HG03460 (cell line): Measurements from ENCODE around the gene ENDOU.

Source experiments
- ATAC-seq: cut with Tn5 transposase; IDR thresholded peaks from one replicate; pipeline ENCODE4 v1.9.1; 2021; ENCODE audit not compliant: unreplicated experiment

The ENDOU gene

DNA sequence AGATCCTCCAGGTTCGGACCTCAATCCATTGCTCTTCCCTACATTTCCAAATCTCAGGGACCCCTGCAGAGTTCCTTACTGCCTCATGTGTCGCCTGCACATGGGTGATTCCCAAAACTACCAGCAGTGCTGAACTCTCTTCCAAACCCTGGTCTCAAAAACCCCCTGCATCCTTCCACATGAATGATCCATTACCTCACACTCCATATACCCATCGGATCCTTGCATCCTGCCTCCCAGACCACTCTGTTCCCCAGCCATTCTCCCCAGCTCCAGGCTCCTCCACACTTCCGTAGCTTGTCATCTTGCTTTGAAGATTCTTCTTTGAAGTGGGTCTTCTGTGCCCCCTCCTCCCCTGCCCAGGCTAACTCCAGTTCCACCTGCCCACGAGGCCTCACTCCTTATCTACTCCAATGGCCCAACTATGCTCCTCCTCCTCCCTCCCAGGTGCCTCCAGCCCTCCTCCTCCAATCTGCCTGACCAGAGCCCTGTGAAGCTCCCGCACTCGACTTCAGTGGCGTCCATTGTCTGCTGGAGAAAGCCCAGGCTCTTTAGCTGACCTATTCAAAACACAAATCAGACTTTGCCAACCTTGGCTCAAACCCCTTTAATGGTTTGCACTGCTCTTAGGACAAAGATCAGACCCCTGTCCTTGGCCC, 19.6 kb upstream of the ENDOU start:
- ATAC-seq = no peak

DNA sequence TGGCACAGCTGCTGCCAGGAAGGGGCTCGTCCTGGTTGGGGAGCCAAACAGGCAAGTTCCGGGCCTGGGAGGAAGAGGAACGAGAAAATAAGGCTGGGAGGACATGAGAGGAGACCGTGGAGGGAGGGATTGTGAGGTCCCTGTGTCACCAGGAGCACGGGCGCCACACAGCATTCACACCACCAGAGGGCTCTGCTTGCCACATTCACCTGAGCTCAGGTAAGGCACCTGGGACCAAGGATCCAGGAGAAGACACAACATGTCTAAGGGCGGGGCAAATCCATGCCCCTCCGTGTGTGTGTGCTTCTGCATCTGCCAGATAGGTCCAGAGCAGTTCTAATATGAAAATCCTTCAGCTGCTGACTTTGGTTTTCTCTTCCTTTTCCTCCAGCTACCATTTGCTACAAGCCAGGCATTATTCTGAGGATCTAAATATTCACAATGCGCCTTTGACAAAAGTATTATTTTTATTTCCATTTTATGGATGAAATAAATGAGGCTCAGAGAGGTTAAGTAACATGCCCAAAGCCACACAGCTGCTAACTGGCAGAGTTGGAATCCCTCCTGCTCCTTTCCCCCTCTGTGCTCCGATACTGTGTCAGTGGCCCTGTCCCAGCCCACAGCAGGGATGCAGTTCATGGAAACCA, 18.8 kb upstream of the ENDOU start:
- ATAC-seq = no peak

DNA sequence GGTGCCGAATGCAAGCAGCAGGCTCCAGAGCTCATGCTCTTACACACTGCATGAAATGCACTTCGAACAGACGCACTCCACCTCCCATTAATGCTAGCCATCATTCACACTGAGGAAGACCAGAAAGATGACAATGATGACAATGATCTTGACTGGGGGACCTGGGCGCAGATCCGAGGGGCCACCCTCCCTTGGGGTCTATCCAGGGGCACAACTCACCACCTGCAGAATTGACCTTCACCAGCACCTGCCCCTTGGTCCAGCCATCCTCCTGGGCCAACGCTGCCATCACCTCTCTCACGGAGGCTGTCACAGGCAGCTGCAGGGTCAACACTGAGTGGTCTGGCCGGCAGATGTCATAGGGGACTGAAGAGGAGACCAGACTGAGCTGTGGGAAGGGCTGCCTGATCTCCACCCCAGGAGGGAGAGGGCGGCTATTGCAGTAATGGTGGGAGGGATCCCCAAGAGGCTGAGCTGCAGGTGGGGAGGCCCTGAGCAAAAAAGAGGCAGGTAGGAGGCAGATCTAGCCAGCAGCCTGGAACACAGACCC, 18.1 kb upstream of the ENDOU start:
- ATAC-seq = no peak

DNA sequence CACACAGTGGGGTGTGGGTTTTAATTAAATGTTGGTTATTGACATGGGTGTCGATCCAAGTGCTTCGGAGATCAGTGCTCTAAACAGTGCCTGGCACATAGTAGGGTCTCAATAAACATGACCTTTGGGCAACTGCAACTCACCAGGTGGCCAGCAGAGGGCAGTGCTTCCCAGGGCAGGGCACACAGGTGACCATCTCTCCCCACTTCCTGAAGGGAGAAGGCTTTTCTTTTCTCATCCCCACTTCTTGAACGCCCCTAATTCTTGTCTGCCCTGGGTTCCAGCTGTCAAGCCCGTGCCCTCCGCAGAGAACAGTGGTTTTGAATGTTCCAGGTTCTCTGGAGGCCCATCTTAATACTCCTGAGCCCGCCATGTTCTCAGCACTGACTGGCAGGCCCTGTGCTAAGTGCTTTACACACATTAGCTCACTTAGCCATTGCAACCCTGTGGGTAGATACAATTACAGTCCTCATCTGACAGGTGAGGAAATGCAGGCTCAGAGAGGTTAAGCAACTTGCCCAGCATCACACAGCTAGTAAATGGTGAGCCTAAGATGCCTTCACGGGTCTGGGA, 17.0 kb upstream of the ENDOU start:
- ATAC-seq = no peak

DNA sequence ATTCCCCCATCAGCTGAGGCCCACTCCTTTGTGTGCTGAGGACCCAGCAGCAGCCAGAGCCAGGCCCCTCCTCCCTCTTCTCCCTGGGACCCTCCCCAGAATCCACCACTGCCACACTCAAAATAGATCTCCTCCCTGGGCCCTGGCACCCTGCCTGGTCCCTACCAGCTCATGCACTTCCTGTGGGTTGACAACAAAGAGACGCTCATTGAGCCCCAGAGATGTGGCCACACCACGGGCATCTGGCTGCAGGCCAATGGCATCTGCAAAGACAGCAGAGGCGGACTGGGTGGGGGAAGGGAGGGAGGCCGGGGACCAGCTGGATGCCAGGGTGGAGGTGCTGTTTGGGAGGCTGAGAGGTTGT, 16.0 kb upstream of the ENDOU start:
- ATAC-seq = peak; percentile 42

DNA sequence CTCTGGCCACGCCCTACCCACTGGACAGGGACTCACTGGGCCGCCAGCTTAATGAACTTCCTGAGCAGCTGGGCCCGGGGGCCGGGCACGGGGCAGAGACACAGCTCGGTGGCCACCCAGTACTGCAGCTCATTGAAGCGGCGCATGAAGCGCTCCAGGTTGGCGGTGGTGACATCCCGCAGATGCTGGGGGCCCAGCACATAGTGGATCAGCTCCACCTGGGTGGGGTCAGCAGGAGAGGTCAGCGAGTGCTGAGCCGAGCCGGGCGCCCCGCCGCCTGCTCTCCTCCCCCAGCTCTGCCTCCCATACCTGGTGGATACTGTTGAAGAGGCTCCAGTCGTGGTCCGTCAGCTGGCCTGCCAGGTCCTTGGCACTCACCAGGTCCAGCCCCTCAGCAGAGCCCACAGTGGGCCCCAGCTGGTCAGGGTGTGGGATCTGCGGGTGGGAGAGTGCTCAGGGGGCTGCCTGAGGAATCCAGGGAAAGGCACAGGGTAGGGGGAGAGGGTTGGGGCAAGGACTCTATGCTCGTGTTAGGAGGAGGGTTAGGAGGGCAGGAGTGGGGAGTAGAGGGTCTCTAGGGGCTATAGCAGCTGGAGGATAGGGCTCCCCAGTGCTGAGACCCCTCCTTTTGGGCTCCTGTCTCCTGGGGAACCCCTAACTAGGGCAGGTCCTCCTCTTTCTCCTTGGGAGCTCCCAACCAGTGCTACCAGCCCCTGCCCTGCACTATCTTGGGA, 15.5 kb upstream of the ENDOU start:
- peak; percentile 48 for ATAC-seq

DNA sequence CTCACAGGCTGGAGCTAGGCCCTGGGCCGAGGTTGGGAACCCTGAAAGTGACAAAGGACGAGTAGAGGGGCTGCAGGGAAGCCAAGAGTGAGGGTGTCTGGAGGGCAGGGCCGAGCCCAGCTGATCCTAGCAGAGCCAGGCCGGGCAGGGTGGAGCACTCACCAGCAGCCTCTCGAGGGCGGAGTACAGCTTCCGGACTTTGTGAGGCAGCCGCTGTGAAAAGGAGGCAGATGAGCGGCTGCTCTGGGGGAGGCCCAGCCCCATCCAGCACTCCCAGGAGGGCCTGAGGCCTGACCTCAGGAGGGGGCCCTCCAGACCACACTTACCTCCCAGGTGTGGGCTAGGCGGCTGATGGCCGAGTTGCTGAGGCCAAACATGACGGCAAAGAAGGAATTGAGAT, 14.7 kb upstream of the ENDOU start:
- ATAC-seq = peak; percentile 61

DNA sequence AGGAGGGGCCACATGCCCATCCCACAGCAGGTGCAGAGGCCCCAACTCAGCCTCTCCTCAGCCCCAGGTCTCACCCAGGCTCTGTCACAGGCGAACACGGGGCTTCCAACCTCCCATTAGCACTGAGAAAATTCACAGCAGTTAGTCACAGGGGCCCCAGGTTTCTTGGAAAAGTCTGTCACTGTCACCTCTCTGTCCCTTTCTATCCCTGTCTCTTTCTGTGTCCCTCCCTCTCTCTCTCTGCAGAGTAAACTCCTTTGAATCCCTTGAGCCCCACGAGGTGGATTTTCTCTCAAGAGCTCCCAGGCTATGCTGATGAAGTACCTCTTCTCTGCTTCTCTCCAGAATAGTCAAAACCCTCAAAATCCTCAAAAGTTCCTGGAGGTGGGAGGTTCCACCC, 14.0 kb upstream of the ENDOU start:
- no peak for ATAC-seq

DNA sequence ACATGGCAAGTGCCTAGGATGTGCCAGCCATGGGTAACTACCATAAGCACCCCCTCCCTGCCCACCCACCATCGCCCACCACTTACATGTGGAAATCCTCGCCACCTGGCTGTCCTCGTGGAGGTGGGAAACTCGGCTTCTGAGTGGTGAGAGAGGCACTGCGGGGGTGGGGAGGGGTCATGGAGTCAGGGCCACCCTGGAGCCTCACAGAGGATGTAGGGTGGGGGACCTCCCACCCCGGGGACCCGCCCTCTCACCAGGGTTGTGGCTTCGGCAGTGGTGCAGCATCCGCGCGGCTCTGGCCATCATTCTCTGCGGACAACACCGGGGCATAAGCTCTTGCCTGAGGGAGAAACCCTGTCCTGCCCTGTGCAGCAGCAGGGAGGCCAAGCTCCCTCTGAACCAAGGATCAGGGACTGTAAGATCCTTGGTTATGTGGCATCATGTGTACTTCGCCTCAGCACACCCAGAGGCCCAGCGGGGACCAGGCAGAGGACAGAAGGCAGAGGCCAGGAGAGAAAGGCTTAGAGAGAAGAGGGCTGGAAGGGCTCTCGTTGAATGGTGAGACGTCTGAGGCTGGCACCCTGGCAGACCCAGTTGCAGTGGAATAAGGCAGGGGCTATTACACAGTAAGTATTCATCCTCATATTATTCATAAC, 12.8 kb upstream of the ENDOU start:
- no peak for ATAC-seq

DNA sequence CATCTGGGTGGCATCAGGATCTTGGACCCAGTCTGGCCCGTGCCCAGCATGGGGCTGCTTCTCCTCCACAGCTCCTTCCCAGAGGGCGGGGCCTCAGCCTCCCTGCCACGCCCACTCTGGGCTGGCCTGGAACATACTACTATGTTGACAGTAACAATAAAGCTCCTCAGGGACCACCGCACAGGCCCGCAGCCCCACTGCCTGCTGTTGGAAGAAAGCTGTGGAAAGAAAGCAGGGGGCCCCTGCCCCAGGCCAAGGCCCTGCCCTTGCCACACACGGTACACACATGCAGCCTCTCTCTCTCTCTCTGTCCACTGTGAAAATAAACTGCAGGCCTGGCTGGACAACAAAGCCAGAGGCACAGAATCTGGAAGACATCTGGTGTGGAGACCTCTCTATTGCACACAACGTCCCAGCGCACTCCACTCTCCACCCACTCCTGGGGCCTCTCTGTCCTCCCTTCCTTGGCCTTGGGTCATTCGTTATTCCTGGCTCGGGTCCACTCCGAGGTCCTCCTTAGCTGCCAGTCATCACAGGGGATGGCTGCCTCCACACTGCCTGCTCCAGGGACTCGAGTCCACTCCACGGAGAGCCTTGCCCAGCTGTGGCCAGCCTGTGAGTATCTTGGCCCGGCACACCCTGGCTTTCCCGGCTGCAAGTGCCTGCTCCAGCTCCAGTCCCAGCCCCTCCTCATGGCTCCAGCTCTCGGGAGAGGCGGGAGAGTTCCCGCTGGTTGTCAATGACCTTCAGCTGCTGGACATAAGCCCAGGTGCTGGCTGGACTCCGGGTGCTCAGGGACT, 11.8 kb upstream of the ENDOU start:
- ATAC-seq = no peak

DNA sequence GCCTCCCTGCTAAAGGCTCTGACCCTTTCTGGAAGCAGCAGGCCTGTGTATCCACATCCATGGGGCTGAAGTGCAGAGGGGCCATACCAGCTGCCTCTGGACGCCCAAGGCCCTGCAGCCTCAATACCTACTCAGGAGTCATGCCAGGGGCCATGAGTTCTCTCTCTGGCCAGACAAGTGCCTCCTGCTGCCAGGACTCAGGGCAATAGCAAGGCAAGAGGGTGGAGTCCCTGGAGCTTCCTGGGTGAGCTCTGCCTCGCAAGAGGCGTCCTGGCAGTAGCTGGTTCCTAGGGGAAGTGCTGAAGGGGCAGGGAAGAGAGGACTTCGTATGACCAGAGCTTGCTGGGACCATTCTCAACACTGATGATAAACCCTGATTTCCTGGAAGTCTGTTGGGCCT, 10.9 kb upstream of the ENDOU start:
- no peak for ATAC-seq

DNA sequence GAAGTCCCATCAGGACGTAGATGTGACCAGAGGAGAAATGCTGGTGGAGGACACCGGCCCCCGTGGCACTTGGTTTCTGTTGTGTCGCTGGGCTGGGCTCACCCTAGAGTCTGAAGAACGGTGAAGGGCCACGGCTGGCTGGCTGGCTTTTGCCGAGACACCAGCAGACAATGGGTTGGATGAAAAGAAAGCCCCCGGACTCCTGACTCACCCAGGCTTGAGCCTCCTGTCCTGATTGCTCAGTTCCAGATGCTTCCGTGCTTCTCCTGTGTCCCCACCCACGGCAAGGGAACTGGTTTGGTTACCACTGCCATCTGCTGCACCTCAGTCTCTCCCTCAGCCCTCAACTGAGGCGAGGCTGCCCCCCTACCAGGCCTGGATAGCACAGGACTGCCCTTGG, 10.4 kb upstream of the ENDOU start:
- no peak for ATAC-seq

DNA sequence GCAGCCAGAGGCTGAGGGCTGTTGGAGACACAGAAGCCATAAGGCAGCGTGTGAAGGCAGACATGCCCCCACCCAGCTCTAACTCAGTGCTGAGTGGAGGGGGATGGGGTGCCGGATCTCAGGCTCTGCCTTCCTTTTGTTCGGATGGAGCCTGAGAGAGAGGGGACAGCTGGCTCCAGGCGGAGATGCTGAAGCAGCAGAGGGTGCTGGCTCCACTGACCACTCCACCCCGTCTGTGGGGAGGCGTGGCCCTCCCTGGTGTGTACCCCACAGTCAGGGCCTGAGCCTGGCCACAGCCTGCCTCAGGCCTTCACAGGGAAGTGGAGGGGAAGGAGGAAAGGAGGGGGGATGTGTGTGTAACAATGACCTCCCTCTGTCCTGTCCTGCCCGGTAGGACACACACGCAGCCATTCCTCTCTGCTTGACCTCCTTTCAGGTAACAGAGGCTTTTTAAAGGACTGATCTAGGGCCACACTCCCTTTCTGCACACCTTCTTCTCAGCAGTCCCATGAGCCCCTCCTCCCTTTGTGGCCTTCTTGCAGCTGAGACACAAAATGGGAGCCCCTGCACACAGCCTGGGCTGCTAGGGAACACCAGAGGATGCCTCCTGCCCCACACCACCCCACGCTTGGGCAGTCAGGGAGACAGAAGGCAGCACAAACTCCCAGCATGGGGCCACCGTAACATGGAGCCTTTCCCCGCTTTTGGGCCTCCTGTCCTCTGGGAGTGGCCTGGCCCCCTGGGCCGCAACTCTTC, 9.6 kb upstream of the ENDOU start:
- no peak for ATAC-seq

DNA sequence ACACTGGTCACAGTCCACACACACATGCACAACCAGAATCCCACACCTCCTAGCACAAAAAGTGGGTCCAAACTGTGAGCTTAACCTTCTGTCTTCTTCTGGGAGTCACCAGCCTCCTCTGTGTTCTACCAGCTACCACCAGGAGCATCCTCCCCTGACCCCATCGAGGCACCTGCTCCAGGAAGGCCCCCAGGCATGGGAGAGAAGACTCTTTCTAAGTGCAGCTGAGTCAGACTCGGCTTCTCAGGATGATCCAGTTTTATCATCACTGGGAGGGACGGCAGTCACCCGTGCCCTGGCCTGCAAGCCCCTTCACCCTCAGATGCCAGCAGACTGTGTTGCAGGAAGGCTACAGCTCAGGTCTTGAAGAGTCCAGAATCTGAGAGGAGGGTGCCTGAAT, 7.9 kb upstream of the ENDOU start:
- ATAC-seq = no peak

DNA sequence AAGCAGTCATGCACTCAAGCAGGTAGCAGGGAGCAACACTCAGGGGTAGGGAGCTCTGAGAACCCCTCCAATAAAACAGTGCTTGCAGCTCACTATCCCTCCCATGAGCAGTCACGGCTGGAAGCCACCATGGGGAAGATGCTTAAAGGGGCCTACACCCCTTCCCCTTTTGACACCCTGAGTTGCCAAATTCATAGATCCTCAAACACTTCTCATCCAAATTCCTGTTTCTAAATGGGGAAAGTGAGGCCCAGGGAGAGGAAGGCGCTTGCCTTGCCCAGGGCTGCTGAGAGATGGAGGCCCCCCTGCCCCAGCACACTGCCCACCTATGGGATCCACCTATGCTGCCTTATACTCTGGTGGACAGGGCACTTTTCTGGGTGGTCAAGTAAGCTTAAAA, 7.2 kb upstream of the ENDOU start:
- no peak for ATAC-seq

DNA sequence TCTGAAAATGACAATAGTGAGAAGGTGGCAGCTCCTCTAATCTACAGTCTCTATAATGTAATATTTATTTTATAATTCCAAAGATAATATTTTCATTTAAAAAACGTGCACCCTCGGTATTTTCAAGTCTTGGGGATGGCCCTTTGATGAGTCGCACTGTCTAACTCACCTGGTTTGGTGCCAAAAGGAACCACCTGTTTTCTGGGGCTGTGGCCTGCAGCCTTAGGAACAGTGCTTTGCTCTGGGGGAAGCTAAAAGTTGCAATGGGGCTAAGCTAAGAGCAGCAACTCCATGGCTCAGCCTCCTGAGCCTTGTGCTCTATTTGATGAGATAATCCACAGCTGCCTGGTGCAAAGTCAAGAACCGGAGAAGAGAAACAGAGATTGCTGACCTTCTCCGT, 6.4 kb upstream of the ENDOU start:
- ATAC-seq = no peak

DNA sequence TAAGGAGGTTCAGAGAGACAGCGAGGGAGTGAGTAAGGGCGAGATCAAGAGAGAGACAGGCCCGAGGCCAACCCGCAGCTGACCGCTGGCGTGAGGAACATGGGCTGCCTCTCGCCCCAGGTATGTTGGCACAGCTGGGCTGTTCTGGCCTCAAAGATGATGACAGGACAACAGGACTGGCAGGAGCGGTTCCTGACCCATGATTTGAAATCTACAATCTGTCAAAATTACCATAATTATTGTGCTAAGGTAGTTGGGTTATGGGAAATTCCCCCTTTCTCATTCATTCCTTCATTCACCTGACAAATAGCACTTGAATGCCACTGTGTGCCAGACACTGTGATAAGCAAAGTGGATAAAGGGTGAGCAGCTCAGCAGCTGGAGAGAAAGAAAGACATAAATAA, 5.1 kb upstream of the ENDOU start:
- no peak for ATAC-seq

DNA sequence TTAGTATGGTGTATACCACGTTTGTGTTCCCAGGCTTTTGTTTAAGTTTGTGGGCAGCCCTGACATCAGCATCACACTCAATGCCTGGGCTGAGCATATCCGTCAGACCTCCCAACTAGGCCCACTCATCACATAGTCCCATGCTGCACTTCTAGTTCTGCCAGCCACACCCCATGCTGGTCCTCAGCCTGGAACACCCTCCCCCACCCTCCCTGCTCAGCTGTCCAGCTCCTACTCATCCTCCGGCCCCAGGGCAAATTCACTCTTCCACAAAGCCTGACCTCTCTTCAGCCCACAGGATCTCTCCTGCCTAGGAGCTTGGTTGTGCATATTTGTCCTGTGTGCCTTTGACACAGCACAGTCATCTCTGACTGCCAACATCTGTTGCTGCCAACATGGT, 3.9 kb upstream of the ENDOU start:
- no peak for ATAC-seq

DNA sequence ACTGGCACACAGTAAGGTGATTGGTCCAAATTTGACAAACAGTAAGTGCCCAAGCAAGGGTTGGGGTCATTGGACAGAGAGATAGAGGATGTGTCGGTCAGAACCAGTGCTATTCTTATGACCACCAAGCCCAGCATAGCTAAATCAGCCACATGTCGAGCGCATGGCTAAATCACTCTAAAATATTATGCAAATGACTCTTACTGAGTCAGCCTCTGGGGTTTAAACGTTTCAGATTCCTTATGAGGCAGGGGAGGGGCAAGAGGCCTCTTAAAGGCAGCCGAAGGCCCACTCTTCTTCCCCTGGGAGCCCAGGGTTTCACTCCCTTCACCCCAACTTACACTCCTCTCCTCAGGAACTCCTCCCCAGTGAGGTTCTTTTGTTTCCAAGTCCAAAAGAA, 603 bp upstream of the ENDOU start:
- peak; percentile 75 for ATAC-seq
